DND-41 (cell line): ENCODE data around the gene AGR3.

Experiments
- EZH2 ChIP-seq: IDR thresholded peaks from 3 replicates; pipeline ENCODE4 v1.6.1; 2012; ENCODE audit warnings: borderline replicate concordance, low read depth, mild to moderate bottlenecking, moderate library complexity, low read length, inconsistent platforms; ENCODE audit not compliant: severe bottlenecking
- TF ChIP-seq, protein P1 (sequence below): IDR thresholded peaks from 2 replicates; pipeline ENCODE4 v1.5.1; 2012; ENCODE audit warnings: borderline replicate concordance, low read length, moderate library complexity, mild to moderate bottlenecking; ENCODE audit not compliant: poor library complexity, severe bottlenecking; ENCODE audit errors: extremely low read depth

DNA sequence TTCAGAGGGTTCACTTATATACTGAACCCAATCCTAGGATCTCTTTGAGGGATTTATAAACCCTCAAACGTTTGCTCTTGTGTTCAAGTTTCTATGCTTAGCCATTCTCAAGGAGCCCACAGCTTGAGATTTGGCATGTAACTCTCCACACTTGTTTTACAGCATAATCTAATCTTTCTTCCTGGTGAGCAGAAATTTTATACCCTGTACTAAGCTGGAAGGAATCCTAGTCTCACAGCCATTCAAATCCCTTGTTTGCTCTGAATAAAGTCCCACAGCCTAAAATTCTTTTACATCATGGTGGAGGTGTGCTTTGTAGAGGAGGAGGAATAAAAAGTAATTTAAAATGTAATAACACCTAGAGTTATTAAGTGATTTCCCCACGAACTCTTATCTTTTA, 71.7 kb downstream of the AGR3 start:
- TF ChIP-seq, protein P1, sequence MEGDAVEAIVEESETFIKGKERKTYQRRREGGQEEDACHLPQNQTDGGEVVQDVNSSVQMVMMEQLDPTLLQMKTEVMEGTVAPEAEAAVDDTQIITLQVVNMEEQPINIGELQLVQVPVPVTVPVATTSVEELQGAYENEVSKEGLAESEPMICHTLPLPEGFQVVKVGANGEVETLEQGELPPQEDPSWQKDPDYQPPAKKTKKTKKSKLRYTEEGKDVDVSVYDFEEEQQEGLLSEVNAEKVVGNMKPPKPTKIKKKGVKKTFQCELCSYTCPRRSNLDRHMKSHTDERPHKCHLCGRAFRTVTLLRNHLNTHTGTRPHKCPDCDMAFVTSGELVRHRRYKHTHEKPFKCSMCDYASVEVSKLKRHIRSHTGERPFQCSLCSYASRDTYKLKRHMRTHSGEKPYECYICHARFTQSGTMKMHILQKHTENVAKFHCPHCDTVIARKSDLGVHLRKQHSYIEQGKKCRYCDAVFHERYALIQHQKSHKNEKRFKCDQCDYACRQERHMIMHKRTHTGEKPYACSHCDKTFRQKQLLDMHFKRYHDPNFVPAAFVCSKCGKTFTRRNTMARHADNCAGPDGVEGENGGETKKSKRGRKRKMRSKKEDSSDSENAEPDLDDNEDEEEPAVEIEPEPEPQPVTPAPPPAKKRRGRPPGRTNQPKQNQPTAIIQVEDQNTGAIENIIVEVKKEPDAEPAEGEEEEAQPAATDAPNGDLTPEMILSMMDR: no peak
- no peak for TF ChIP-seq EZH2
